K562 (cell line): Measurements from ENCODE around the gene PTPN11. TPM values are rescaled to one million over a fixed set of nuclear protein-coding genes. Genes with fewer than 3 reads are reported as not detected.
A peak's percentile ranks its signal among the peaks of the same experiment; 100 is the strongest.

Experiments
- CBX2 ChIP-seq: fragments of 200-600 bp; sonication (generic); IDR thresholded peaks from one replicate; pipeline ENCODE4 v1.6.1; 2012; ENCODE audit warnings: mild to moderate bottlenecking, low read length, inconsistent platforms; ENCODE audit not compliant: insufficient read depth, poor library complexity, severe bottlenecking
- CHD2 ChIP-seq: IDR thresholded peaks from 2 replicates; pipeline ENCODE4 v1.6.1; 2011; ENCODE audit warnings: low read depth, low read length
- CREB3L1 ChIP-seq: fragments of 450-650 bp; IDR thresholded peaks from 2 replicates; pipeline ENCODE4 v1.6.1; 2014; ENCODE audit warnings: low read depth, mild to moderate bottlenecking, moderate library complexity, borderline replicate concordance
- CTBP1 ChIP-seq: fragments of 450-650 bp; IDR thresholded peaks from 2 replicates; pipeline ENCODE4 v1.6.1; 2016; ENCODE audit warnings: borderline replicate concordance
- DIDO1 ChIP-seq: fragments of 450-650 bp; IDR thresholded peaks from 2 replicates; pipeline ENCODE4 v1.6.1; 2016; ENCODE audit warnings: low read depth, missing biosample characterization, missing genetic modification characterization
- E2F4 ChIP-seq: sonication (generic); formaldehyde crosslinking; IDR thresholded peaks from 2 replicates; pipeline ENCODE4 v1.8.0; 2022; ENCODE audit warnings: mild to moderate bottlenecking, low read depth, missing genetic modification reagents
- ESRRB ChIP-seq: fragments of 250-450 bp; sonication (Bioruptor Pico); IDR thresholded peaks from 2 replicates; pipeline ENCODE4 v1.5.0; 2020; ENCODE audit warnings: mild to moderate bottlenecking, moderate library complexity, borderline replicate concordance
- KLF10 ChIP-seq: fragments of 250-450 bp; sonication (Bioruptor Pico); IDR thresholded peaks from 2 replicates; pipeline ENCODE4 v1.6.1; 2021; ENCODE audit warnings: matching md5 sums
- MCM3 ChIP-seq: fragments of 450-650 bp; IDR thresholded peaks from 2 replicates; pipeline ENCODE4 v1.6.1; 2016
- MECOM ChIP-seq: fragments of 250-450 bp; sonication (Bioruptor Pico); IDR thresholded peaks from 2 replicates; pipeline ENCODE4 v1.8.0; 2022; ENCODE audit warnings: inconsistent platforms
- MLX ChIP-seq, 2 experiments: fragments of 450-650 bp in 1 of 2; sonication (generic) in 1 of 2; formaldehyde crosslinking; conservative IDR thresholded peaks; 2 replicates each; pipeline versions ENCODE4 v1.4.0 to v1.8.1; 2020 to 2022; ENCODE audit warnings: mild to moderate bottlenecking in 1 of 2, missing genetic modification reagents in 1 of 2
- MXD1 ChIP-seq: fragments of 250-450 bp; sonication (Bioruptor Pico); IDR thresholded peaks from 2 replicates; pipeline ENCODE4 v1.8.0; 2021; ENCODE audit warnings: borderline replicate concordance, mild to moderate bottlenecking, moderate library complexity; ENCODE audit not compliant: poor library complexity, severe bottlenecking
- MYBL2 ChIP-seq, 2 experiments: fragments of 450-650 bp in 1 of 2; sonication (generic) in 1 of 2; formaldehyde crosslinking in 1 of 2; IDR thresholded peaks; 2 replicates each; pipeline versions ENCODE4 v1.6.1 to v1.8.1; 2017 to 2022; ENCODE audit warnings: borderline replicate concordance in 1 of 2, inconsistent platforms in 1 of 2, low read depth in 1 of 2, mild to moderate bottlenecking in 1 of 2, missing genetic modification reagents in 1 of 2, moderate library complexity in 1 of 2
- NELFE ChIP-seq: IDR thresholded peaks from 2 replicates; pipeline ENCODE4 v1.6.1; 2011; ENCODE audit warnings: mild to moderate bottlenecking; ENCODE audit not compliant: insufficient read depth, insufficient read length
- PHF8 ChIP-seq: fragments of 200-600 bp; sonication (generic); IDR thresholded peaks from 2 replicates; pipeline ENCODE4 v1.6.1; 2012; ENCODE audit warnings: mixed run types, mild to moderate bottlenecking, inconsistent platforms, low read length, moderate library complexity, borderline replicate concordance
- SIN3A ChIP-seq, 2 experiments: fragments of 150-350 bp in 1 of 2; IDR thresholded peaks; 2 replicates each; pipeline ENCODE4 v1.6.1; 2011 to 2016; ENCODE audit warnings: borderline replicate concordance in 2 of 2, low read depth in 2 of 2, low read length in 2 of 2, mild to moderate bottlenecking in 2 of 2, moderate library complexity in 2 of 2; ENCODE audit not compliant: control insufficient read depth in 1 of 2
- TAF7 ChIP-seq: fragments of 450-650 bp; IDR thresholded peaks from 2 replicates; pipeline ENCODE4 v1.6.1; 2016; ENCODE audit warnings: missing genetic modification characterization, missing compliant biosample characterization
- TBL1XR1 ChIP-seq, 2 experiments: IDR thresholded peaks; 2 replicates each; pipeline ENCODE4 v1.6.1; 2012; ENCODE audit warnings: improper control_type of control experiment in 2 of 2, low read length in 2 of 2, mild to moderate bottlenecking in 1 of 2
- TOE1 ChIP-seq, 2 experiments: fragments of 450-650 bp in 1 of 2; sonication (generic) in 1 of 2; formaldehyde crosslinking in 1 of 2; IDR thresholded peaks; 2 replicates each; pipeline versions ENCODE4 v1.7.1 to v1.8.0; 2016 to 2022; ENCODE audit warnings: borderline replicate concordance in 2 of 2, mild to moderate bottlenecking in 2 of 2, antibody characterized with exemption in 1 of 2, inconsistent platforms in 1 of 2, low read depth in 1 of 2, missing genetic modification reagents in 1 of 2, moderate library complexity in 1 of 2
- USF2 ChIP-seq: sonication (generic); formaldehyde crosslinking; IDR thresholded peaks from 2 replicates; pipeline ENCODE4 v1.5.0; 2020; ENCODE audit warnings: missing genetic modification reagents
- ZNF766 ChIP-seq: fragments of 200-800 bp; sonication (Bioruptor generic); conservative IDR thresholded peaks from 2 replicates; pipeline ENCODE4 v1.6.1; 2016; ENCODE audit warnings: missing genetic modification characterization, missing compliant biosample characterization
- polyA plus RNA-seq, 8 experiments: library from polyadenylated mRNA; depleted of rRNA in 4 of 8; stranded (reverse) in 5 of 8; unstranded in 3 of 8; fragments of >200 nt; fragmentation: Nextera tagmentation in 2 of 8; fragmentation: Illumina TruSeq in 1 of 8; extraction: Ambion mirVana in 2 of 8; extraction: Trizol in 1 of 8; gene quantifications; 2 replicates each; pipeline versions ENCODE4 v1.2.1 to v1.2.3, GENCODE V29; 2011 to 2014; ENCODE audit warnings: inconsistent platforms in 1 of 8, missing spikeins in 1 of 8
- total RNA-seq, 7 experiments: library from RNA; depleted of rRNA in 6 of 7; stranded (reverse); fragments of >200 nt in 6 of 7; fragmentation: Illumina TruSeq in 2 of 7; extraction: Trizol in 2 of 7; gene quantifications; 2 replicates each; pipeline versions ENCODE4 v1.2.1 to v1.2.3, GENCODE V29; 2011 to 2021; ENCODE audit warnings: low replicate concordance in 1 of 7

Gene PTPN11
- total and polyA plus RNA-seq, 9 of the 15 experiments (the other 6 are each of a cell fraction or from before 2014, with no cell fraction given) = 22.5 to 126 (median 79.7) TPM

GRCh38 chr12:112381883-112382796 lies 36.6 kb upstream of the PTPN11 start, which contains the start of gene HECTD4 (continued):
- TF ChIP-seq ESRRB (no peak), TBL1XR1 (IDR thresholded peaks at IDR 0.05; ENCODE audit: low read length in 2 of 2) (no peak; a peak in 1 of 4 replicates), CBX2 (no peak), PHF8 (peak; percentile 94), SIN3A (IDR thresholded peaks at IDR 0.05; ENCODE audit: borderline replicate concordance in 2 of 2, control insufficient read depth in 1 of 2, low read depth in 2 of 2, low read length in 2 of 2) (peak in 1 of 2 experiments; percentile 60; a peak in 1 of 4 replicates), CREB3L1 (no peak), TAF7 (tag) (peak; percentile 63), NELFE (no peak), MECOM (CRISPR knock-in tag) (no peak), E2F4 (CRISPR knock-in tag) (no peak), USF2 (CRISPR knock-in tag) (no peak), CTBP1 (peak; percentile 59; the same call in 1 of the 2 replicates), DIDO1 (no peak), KLF10 (CRISPR knock-in tag) (no peak), ZNF766 (CRISPR knock-in tag) (no peak), MLX (CRISPR knock-in tag; conservative IDR thresholded peaks at IDR 0.05) (no peak), MCM3 (no peak), CHD2 (no peak), MXD1 (no peak), MYBL2 (IDR thresholded peaks at IDR 0.05; ENCODE audit: low read depth) (no peak), MYBL2 (CRISPR knock-in tag; IDR thresholded peaks at IDR 0.05; ENCODE audit: borderline replicate concordance) (no peak), TOE1 (IDR thresholded peaks at IDR 0.05; ENCODE audit: borderline replicate concordance) (no peak), TOE1 (CRISPR knock-in tag; IDR thresholded peaks at IDR 0.05; ENCODE audit: borderline replicate concordance, low read depth) (no peak)
